ENCODE results near the gene PSME1.

The PSME1 gene

GRCh38 chr14:24178399-24179178 lies 42.6 kb downstream of the PSME1 start:
- TF ChIP-seq CTCF (IDR thresholded peaks at IDR 0.05; ENCODE audit: borderline replicate concordance, control extremely low read depth, extremely low read depth, insufficient read depth, missing control alignments) = no peak
- in situ Hi-C loops (cut with MboI; ENCODE audit: low sequenced_read_pairs, unreplicated experiment) = no loop called here
- no peak for DNase-seq (ENCODE audit: low spot score)

GRCh38 chr14:24179294-24179960 lies 43.4 kb downstream of the PSME1 start:
- in situ Hi-C loops (cut with MboI; ENCODE audit: low sequenced_read_pairs, unreplicated experiment) = no loop called here
- TF ChIP-seq CTCF (IDR thresholded peaks at IDR 0.05; ENCODE audit: borderline replicate concordance, control extremely low read depth, extremely low read depth, insufficient read depth, missing control alignments) = no peak
- DNase-seq (ENCODE audit: low spot score) = no peak

- no peak for DNase-seq (ENCODE audit: low spot score)
- no peak for TF ChIP-seq CTCF (IDR thresholded peaks at IDR 0.05; ENCODE audit: borderline replicate concordance, control extremely low read depth, extremely low read depth, insufficient read depth, missing control alignments)
- in situ Hi-C loops (cut with MboI; ENCODE audit: low sequenced_read_pairs, unreplicated experiment) = no loop called here
These were observed 44.2 kb downstream of the PSME1 start for GRCh38 chr14:24179961-24180796.

GRCh38 chr14:24181371-24182077 lies 45.5 kb downstream of the PSME1 start:
- no peak for TF ChIP-seq CTCF (IDR thresholded peaks at IDR 0.05; ENCODE audit: borderline replicate concordance, control extremely low read depth, extremely low read depth, insufficient read depth, missing control alignments)
- in situ Hi-C loops (cut with MboI; ENCODE audit: low sequenced_read_pairs, unreplicated experiment) = no loop called here
- no peak for DNase-seq (ENCODE audit: low spot score)

GRCh38 chr14:24182110-24182882 lies 46.3 kb downstream of the PSME1 start:
- no peak for TF ChIP-seq CTCF (IDR thresholded peaks at IDR 0.05; ENCODE audit: borderline replicate concordance, control extremely low read depth, extremely low read depth, insufficient read depth, missing control alignments)
- in situ Hi-C loops (cut with MboI; ENCODE audit: low sequenced_read_pairs, unreplicated experiment) = no loop called here
- no peak for DNase-seq (ENCODE audit: low spot score)
